Stimulated activated CD8-positive, alpha-beta memory T cell treated with anti-CD3 and anti-CD28 coated beads, Interleukin-7, amount 100 ng/mL, for 24 hours (primary cell): ENCODE results near the gene CBFA2T2.
"Not testable (repeated sequence)": the region's sequence is repeated elsewhere in the genome, so short reads cannot be mapped to it uniquely, and the experiment has no call there.

Source experiments
- DNase-seq: peaks from one replicate; pipeline ENCODE4 v3.0.0-alpha.2; 2020; ENCODE audit warnings: low read depth

The CBFA2T2 gene

DNA sequence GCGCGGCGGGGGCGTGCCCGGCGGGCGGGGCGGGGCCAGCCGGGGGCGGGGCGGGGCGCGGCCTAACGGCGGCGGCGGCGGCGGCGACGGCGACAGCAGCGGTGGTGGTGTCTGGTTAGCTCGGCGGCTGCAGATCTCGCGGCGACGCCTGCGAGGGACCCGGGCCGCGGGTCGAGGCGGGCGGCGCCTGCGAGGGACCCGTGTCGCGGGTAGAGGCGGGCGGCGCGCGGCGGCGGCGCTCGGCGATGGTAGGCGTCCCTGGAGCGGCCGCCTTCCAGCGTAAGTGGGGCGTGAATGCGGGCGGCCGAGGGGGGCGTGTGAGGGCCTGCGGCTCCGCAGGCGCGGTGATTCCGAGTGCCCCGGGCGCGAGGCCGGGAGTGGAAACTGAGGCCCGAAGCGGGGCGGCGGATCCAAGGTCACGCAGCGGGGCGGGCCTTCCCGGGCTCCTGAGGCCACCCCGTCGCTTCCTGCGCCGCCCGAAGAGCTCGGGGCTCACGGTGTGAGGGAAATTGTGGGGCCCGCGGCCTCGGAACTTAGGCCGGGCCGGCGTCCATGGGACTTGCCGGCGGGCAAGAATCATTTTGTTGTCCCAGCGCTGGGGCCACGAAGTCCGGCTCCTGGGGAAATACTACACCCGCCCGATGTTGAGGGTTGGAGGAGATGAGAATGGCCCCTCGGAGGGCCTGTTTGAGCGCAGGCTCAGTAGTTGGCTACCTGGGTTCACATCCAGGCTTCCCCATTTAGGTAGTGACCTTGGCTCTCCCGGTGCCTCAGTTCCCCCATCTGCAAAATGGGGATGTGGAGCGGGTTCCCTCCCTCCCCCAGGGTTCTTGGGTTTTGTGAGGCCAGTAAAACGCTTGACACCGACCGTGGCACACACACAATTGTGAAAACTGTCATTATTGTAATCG is at the start of gene CBFA2T2:
CBFA2T2 (plus strand) TSS at position 74 of the 911 bp plus-strand sequence; CDS start at position 246, 172 bp downstream.
- peak; percentile 14 for DNase-seq

DNA sequence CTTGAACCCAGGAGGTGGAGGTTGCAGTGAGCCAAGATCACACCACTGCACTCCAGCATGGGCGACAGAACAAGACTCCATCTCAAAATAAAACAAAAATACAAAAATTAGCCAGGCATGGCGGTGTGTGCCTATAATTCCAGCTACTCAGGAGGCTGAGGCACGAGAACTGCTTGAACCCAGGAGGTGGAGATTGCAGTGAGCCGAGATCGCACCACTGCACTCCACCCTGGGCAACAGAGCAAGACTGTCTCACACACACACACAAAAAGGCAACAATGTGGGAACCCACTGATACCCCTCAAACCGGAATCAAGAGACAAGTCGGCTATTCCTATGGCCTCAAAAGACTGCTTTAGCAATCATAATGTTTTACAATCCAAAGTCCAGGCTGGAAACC is 49.3 kb upstream of the CBFA2T2 start:
- DNase-seq = not testable (repeated sequence)

DNA sequence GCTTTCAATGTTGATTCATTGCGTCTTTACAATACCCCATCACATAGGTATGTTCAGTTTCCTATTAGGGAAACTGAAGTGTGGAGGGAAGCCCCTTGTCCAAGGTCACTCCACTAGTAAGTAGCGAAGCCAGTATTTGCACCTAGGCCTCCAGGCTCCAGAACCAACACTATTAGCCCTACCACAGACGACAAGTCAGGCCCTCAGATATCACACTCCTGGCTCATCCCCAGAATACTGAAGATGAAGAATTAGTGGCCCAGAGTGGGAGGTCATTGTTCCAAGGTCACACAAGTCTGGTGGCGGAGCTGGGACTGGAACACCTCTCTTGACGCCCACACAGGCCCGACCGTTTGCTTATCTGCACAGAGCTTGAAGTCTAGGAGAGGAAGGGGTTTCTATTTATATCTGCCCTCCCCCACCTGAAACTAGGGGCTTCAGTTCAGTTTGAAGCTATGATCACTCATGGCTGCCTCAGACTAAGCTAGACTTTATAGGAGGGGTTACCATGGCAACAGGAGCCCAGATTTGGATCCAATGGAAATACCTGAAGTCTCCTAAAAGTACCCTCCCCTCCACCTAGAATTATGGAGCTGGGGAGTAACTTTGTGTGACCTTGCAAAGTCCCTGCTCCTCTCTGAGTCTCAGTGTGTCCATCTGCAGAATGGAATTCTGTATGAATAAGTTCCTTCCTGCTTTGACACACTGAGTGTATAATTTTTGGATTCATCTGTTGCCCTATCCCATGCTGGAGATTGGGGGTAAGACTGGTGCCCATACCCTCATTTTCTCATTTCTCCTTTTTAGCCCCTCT is 48.5 kb upstream of the CBFA2T2 start:
- no peak for DNase-seq

DNA sequence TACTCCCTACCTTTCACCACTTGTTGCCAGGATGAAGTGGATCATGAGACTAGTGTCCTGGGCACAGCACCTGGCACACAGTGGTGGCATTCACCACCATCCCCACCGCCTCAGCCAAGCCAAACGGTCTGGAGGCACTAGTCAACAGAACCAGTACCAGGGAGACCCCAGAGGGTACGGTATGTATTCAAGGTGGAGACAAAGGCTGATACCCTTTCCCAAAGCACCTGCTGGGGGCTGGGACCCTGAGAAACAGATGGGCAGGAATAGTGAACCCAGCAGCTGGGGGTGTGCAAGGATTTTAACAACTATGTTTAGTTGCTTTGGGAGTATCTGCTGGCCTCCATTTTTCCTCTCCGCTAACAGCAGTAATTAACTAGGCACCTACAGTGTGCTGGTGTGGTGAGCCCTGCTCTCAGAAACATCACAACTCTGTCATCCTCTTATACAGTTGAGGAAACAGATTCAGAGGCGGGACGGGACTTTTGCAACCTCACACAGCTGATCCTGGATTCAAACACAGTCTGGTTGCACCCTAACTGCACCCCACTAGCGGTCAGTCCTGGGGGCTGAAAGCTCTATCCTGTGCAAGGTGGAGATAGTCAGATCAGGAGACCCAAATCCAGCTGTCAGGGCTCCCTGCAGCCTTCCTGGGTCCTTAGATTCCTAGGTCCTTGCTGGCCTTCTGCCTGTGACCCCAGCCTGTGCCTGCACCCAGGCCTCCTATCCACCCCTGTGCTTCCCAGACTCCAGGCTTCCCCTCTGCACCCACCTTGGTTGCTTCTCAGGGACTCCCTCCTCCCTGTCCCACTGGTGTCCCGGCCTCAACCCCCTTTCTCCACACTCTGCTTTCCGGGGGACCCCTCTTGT is 47.5 kb upstream of the CBFA2T2 start:
- DNase-seq = no peak

DNA sequence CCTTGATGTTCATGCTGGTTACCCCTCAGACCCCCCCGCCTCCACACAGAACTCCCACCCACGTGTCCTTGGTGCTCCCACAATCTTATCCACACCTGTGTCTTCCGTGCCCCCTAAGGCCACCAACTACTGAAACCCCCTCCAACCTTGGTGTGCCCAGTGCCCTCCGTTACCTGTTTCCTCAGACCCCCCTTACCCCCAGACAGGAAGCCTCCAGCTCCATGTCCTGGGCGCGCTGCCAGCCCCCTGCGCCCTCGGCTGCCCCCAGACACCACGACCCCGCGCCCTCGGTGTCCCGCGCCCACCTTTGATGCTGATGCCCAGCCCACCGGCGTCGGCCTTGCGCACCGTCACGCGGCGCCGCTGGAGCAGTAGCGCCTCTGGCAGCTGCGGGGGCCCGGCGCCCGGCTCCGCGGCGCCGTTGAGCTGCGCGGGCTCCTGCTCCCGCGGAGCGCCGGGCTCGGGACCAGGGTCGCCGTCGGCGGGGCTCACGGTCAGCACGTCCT is 46.8 kb upstream of the CBFA2T2 start:
- DNase-seq = no peak

DNA sequence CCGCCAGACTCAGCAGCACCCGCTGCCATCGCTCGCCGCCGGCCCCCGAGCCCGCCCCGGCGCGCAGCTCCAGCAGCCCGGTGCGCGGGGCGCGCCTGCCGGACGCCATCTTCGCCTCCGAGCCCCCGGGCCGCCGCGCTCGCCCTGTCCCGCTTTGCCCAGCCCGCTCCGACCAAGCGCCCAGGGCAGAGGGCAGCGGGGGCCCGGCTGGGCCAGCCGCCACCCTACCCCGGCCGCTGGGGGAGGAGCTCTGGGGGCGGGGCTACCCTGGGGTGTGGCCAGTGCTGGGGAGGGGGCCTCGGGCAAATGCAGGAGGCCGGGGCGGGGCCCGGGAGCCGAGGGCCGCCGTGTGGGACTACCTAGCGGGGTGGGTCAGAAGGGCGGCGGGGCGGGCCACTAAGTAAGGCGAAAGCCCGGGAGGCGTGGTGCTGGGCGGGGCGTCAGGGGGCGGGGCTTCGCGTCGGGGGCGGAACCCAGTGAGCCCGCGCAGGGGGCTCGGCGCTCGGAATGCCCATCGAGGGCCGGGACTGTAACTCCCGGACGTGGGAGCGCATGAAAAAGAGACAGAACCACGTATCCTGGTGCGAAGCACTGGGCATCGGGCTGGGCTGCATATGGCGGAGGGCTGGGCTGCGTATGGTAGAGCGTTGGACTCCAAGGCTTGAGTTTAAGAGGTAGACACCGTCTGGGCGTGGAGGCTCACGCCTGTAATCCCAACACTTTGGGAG is 46.2 kb upstream of the CBFA2T2 start, which contains the start of gene SNTA1:
SNTA1 (minus strand) TSS at position 252 of the 728 bp plus-strand sequence; CDS start at position 109, 143 bp downstream.
- DNase-seq = peak; percentile 82

DNA sequence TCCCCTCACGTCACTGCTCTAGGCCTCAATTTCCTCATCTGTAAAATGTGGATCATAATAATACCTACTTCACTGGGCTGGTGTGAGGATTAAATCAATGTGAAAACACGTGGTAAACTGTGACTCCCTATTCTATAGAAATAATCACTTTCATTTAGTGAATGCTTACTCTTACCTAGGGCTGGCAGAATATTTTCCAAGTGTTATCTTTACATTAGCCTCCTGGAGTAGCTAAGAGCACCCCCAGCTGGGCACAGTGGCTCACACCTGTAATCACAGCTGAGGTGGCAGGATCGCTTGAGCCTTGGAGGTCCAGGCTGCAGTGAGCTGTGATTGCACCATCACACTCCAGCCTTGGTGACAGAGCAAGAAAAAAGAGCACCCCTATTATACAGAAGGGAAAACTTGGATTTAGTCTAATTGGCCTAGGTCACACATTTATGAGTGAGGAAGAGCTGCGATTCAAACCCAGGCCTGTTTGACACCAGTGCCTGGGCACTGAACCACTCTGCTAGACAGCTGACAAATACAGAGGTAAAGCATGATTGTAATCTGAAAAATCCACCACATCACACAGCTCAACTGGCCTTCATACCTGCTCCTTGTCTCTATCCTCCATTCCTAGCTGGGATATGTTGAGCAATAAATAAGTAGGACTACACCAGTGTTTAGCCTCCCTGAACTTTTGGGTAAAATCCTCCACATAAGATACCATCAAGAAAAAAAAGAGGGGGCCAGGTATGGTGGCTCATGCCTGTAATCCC is 44.9 kb upstream of the CBFA2T2 start:
- DNase-seq = no peak

DNA sequence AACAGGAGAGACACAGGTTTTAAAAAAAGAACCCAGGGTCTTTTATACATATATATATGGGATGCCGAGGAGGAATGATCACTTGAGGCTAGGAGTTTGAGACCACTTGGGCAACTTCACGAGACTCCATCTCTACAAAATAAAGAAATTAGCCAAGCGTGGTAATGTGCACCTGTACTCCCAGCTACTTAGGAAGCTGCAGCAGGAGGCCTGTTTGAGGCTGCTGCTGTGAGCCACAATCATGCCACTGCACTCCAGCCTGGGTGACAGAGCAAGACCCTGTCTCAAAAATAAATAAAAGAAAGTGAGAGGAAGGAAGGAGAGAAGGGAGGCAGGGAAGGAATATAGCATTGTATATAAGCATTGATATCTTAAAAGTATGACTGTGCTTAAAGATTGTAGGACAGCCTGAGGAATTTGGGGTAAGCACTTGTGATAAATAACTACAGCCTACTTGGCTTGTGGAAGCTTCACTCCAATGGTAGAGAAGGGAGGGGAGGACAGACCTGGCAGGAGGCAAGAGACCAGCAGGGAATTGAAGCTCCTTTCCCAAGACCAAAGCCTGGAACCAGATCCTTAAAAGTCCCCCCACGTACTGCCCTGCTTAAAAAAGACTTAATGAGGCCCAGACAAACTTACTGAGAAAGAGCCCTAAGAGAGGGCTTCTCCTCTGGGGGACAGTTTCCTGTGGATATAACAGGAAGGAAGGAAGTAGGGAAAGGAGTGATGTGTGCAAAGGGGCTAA is 43.8 kb upstream of the CBFA2T2 start:
- DNase-seq = no peak

DNA sequence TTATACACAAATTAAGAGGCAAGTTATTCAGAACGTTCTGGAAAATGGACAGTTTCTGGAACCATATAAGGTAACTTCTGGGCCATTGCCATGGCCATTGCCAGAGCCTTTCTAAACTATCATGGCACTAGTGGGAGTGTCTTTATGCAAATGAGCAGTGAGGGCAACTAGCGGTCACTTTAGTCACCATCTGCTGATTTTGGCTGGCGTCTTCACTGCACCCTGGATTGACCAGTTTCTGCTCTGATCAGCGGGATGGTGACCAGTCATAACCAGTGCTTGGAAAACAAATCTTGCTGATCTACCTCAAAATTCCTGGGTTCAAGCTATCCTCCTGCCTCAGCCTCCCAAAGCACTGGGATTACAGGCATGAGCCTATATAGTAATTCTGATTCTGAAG is 39.0 kb upstream of the CBFA2T2 start:
- no peak for DNase-seq

DNA sequence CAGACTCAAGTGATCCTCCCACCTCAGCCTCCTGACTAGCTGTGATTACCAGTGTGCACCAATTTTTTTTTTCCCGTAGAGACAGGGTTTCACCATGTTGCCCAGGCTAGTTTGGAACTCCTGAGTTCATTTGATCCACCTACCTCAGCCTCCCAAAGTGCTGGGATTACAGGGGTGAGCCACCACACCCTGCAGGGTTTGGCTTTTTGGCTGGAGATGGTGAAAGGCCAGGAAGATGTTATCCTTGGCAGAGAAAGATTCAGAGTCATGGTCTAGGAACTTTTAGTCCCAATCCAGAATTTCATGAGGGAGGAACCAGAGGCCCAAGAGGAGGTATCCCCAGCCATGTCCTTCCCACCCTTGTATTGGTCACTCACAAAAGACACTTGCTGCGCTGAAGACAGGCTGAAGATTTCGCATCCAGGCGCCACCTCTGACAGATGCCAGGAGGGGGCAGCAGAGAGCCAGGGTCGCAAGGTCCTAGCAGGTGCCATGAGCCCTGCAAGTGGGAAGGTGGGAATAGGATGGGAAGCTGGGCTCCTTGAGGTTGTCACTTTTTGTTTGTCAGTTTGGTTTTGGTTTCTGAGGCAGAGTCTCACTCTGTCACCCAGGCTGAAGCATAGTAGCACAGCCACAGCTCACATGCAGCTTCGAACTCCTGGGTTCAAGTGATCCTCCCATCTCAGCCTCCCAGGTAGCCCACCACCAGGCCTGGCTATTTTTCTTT is 32.8 kb upstream of the CBFA2T2 start:
- DNase-seq = peak; percentile 72

DNA sequence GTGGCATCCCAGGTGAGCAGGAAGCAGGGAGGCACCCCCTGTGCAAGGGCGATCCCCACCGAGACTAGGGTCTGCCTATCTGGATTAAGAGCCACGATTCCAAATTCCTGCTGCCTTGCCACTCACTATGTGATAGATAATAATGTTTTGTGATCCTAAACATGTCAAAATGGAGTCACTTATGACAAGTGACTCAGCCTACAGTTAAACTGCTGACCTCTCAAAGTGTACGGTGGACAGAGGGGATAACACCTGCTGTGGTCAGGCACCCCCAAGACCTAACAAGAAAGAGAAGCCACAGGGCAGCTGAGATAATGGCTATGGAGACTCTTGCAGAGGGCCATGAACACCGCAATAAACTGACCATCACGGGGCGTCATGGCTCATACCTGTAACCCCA is 30.3 kb upstream of the CBFA2T2 start:
- no peak for DNase-seq

DNA sequence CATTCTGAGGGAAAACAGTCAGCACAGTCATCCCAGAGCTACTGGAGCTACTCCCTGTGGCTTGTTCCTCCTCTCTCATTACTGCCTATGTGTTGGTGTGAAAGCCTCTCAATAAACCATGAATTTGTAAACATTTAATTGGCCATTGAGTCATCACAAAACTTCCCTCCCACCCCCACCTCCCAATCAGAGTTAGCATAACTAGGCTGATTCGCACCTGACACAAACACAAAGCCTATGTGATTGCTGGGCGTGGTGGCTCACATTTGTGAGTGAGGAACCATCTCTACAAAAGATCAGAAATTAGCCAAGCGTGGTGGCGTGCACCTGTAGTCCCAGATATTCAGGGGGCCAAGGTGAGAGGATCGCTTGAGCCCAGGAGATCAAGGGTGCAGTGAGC is 29.2 kb upstream of the CBFA2T2 start:
- no peak for DNase-seq

DNA sequence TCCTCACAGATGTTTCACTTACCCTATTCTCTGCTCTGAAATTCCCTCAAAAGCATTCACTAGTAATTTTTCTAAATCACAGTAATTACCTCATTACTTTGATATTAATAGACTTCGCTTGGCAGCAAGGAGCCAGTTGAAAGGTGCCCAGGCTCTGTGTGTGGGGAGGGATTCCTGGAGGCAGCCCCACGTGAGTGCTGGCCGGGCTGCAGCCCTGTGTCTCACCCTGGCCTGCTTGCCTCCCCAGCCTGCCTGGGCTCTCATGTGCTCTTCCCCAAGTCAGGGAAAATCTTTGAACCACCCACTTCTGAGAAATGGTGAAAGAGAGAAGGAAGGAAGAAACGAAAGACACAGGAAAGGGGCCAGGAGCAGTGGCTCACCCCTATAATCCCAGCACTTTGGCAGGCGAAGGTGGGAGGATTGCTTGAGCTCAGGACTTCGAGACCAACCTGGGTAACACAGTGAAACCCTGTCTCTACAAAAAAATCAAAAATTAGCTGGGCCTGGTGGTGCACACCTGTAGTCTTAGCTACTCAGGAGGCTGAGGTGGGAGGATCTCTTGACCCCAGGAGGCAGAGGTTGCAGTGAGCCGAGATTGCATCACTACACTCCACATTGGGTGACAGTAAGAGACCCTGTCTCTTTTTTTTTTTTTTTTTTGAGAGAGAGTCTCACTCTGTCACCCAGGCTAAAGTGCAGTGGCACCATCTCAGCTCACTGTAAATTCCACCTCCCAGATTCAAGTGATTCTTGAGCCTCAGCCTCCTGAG is 26.4 kb upstream of the CBFA2T2 start:
- DNase-seq = no peak

DNA sequence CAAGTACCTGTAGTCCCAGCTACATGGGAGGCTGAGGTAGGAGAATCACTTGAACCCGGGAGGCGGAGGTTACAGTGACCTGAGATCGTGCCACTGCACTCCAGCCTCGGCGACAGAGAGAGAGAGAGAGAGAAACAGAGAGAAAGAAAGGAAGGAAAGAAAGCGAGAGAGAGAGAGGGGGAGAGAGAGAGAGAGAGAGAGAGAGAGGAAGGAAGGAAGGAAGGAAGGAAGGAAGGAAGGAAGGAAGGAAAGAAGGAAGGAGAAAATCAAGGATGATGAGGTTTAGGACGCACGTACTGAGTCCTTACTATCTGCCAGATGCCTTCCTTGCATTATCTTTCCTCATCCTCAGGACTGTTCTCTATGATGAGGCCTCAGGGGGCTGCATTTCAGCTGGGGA is 25.1 kb upstream of the CBFA2T2 start:
- DNase-seq = not testable (repeated sequence)

DNA sequence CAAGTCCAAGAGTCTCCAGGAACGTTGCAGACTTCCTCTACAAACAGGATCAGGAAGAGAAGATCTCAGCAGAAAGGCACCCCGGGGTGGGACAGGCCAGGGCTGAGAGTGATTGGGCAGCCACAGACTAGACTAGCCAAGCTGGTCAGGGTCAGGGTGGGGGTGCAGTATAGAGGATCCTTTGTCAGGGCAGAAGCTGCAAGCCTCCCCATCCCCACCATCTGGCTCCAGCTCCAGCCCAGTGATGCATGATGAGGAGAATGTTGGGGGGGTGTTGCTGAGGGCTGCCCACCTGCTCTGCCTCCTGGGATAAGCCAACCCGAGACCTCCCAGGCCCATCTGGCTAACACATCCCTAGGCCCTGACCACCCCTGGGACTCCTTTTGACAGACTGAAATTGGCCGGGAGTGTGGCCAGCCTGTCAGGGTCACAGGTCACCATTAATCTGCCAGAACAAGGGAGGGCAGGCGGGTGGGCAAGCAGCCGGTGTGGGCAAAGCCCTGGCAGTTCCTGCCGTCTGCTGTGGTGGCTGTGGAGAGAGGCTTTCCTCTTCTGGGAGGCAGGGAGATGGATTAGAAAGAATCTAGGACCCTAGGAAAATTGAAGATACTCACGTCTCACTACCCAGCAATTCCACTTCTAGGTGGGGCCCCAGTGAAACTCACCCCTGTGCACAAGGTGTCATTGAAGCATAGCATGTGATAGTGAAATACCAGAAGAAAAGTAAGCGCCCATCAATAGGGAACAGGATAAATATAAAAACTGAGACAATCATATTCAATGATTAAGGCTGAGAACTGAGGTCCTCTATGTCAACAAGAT is 24.2 kb upstream of the CBFA2T2 start:
- DNase-seq = no peak

DNA sequence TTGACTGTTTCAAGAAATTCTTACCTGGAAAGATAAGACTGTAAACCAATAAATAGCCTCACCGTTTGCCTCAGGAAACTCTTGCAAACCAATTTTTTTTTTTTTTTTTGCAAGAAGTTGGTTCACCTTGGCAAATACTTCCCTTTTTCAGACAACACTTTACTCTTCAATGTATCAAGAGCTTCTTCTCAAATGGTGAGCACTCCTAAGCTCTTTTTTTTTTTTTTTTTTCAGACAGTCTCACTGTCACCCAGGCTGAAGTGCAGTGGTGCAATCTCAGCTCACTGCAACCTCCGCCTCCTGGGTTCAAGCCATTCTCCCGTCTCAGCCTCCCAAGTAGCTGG is 23.6 kb upstream of the CBFA2T2 start:
- DNase-seq = no peak

DNA sequence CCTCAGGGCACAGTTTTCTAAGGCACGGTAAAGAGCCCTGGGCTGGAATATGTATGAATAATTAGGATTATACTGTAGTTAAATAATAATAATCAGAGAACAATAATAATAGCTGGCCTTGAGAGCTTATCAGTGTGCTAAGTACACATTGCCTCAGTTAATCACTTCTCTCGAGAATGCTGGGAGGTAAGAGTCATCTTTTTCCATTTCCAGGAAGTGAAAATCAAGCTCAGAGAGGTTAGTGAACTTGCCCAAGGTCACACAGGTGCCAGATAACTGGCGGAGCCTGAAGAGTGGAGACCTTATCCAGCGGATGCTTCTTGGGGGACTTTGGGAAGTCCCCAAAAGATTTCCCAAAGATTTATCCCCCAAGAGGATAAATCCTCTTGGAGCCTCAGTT is 19.4 kb upstream of the CBFA2T2 start:
- no peak for DNase-seq
